ENCODE results near the gene PGAM2.

- TF ChIP-seq CTCF (conservative IDR thresholded peaks at IDR 0.05) (no peak), EZH2 (IDR thresholded peaks at IDR 0.05; ENCODE audit: low read depth) (no peak)
Measured at GRCh38 chr7:44111761-44112160, 46.4 kb upstream of the PGAM2 start.
